HG02678 (cell line): ENCODE data around the gene DMPK.
A peak's percentile ranks its signal among the peaks of the same experiment; 100 is the strongest.
"Not testable (repeated sequence)": the region's sequence is repeated elsewhere in the genome, so short reads cannot be mapped to it uniquely, and the experiment has no call there.

ENCODE experiments used
- ATAC-seq: cut with Tn5 transposase; IDR thresholded peaks from one replicate; pipeline ENCODE4 v1.9.1; 2021; ENCODE audit warnings: mild to moderate bottlenecking, moderate library complexity; ENCODE audit not compliant: unreplicated experiment

DMPK gene

GRCh38 chr19:45747513-45747912, 34.8 kb downstream of the DMPK start:
- no peak for ATAC-seq

- no peak for ATAC-seq
Measured at GRCh38 chr19:45746866-45747265, 35.4 kb downstream of the DMPK start.

GRCh38 chr19:45745606-45746005, 36.7 kb downstream of the DMPK start:
- no peak for ATAC-seq

GRCh38 chr19:45742969-45743368, 39.3 kb downstream of the DMPK start:
- no peak for ATAC-seq

GRCh38 chr19:45739498-45740439, 42.5 kb downstream of the DMPK start:
- no peak for ATAC-seq

GRCh38 chr19:45733160-45733810, 49.0 kb downstream of the DMPK start, which contains the start of gene MEIOSIN:
Gene MEIOSIN (plus strand): TSS chr19:45733439. CDS start chr19:45735377, 1,938 bp downstream.
- ATAC-seq = no peak

GRCh38 chr19:45730368-45731288, 51.7 kb downstream of the DMPK start, which contains the start of gene FBXO46:
Gene FBXO46 (minus strand): TSS chr19:45730896. CDS start chr19:45713495, 17,401 bp downstream.
- ATAC-seq = peak; percentile 91

- no peak for ATAC-seq
Measured at GRCh38 chr19:45729800-45730290, 52.4 kb downstream of the DMPK start.

GRCh38 chr19:45728683-45729082, 53.6 kb downstream of the DMPK start:
- not testable (repeated sequence) for ATAC-seq

- not testable (repeated sequence) for ATAC-seq
Measured at GRCh38 chr19:45720065-45720464, 62.2 kb downstream of the DMPK start.
